Tibial nerve (tissue), 4 donors: ENCODE measurements around the gene TMEM72.

Source experiments
- CTCF ChIP-seq, 5 experiments: fragments of 200-600 bp in 3 of 5; fragments of 450-650 bp in 2 of 5; sonication (generic) in 3 of 5; IDR thresholded peaks; one replicate each; pipeline ENCODE4 v1.5.1; 2016 to 2019; ENCODE audit warnings: antibody characterized with exemption in 5 of 5, mild to moderate bottlenecking in 3 of 5, moderate library complexity in 2 of 5
- EP300 ChIP-seq, 2 donors: sonication (generic); formaldehyde crosslinking; IDR thresholded peaks; one replicate each; pipeline ENCODE4 v1.6.1; 2017; ENCODE audit warnings: antibody characterized with exemption in 2 of 2, mild to moderate bottlenecking in 1 of 2

GRCh38 chr10:44890696-44891563 lies 20.2 kb upstream of the TMEM72 start:
- TF ChIP-seq CTCF (IDR thresholded peaks at IDR 0.05) (no peak), EP300 (IDR thresholded peaks at IDR 0.05) (no peak)
